Stimulated activated CD8-positive, alpha-beta memory T cell treated with anti-CD3 and anti-CD28 coated beads, Interleukin-12 subunit alpha, Interleukin-12 subunit beta, amount 100 ng/mL, for 24 hours (primary cell): ENCODE data around the gene GLRB.
"Not testable (repeated sequence)": the region's sequence is repeated elsewhere in the genome, so short reads cannot be mapped to it uniquely, and the experiment has no call there.

Experiments
- DNase-seq: peaks from one replicate; pipeline ENCODE4 v3.0.0-alpha.2; 2020; ENCODE audit errors: extremely low read depth

GLRB gene

DNA sequence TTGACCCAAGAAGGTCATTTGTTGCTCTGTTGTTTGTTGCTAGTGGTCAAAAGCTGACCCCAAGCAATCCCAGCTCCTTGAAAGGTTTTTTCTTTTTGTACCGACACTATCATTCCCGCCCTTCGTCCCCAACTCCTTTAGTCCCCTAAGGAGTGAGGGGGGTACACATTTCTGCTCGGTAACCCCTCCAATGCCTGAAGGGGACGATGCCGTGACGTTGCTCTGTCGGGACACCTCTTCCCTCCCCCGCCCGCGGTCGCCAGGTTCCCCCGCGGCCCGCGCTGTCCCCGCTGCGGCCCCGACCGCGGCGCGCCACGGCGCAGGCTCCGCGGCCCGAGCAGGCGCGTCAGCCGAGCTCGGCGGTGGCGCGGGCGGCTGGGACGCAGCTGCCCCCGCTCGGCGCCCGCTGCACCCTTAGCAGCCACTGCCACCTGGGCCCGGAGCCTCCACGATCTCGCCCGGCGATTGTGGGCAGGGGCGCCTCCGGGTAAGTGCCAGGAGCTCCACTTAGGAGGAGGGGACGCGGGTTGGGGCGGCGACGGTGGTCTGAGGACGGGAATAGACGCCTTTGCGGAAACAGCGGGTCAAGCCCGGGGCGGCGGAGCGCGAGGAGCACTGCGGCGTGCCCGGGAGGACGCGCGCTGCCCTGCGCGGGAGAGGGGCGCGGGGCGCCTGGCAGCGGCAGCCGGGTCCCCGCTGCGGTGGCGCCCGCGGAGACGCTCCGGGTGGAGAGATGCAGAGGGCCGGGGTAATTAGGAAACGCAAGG, at the start of gene GLRB:
Gene GLRB (plus strand): TSS at position 340 of the 767 bp plus-strand sequence. CDS start 1,875 bp downstream, outside the sequence.
- no peak for DNase-seq

DNA sequence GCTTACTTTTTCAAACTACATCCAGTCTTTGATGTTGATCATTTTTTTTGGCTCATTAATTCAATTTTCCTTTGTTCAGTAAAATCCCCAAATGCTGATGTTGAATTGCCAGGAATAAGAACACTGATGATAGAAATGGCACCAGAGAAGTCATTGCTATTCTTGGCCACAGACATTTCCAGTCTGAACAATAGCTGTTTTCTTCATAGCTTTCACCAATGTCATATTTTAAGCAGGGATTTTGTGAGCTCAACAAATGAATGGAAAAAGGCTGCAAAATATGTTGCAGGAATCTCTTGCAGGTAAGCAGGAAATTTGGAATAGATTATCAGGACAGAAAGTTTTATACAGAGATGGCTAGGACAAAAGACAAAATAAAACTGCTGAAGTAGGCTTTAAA, 40.5 kb upstream of the GLRB start:
- DNase-seq: no peak

DNA sequence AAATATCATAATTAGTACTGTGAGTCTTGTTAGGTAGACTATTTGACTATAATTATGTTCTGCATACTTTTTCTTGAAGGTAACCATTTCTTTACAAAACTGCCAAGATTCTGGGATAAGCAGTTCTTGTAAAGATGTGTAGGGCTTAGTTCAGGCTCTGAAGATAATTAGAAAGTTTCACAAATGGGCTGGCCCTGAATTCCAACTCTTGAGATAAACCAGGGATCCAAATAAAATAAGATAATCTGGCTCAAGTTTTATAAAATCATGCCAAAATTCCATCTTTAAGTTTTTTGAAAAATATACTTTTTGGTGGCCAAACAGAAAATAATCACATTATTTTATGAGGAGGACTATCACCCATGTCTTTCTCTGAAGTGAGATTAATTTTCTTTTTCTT, 35.5 kb upstream of the GLRB start:
- no peak for DNase-seq

DNA sequence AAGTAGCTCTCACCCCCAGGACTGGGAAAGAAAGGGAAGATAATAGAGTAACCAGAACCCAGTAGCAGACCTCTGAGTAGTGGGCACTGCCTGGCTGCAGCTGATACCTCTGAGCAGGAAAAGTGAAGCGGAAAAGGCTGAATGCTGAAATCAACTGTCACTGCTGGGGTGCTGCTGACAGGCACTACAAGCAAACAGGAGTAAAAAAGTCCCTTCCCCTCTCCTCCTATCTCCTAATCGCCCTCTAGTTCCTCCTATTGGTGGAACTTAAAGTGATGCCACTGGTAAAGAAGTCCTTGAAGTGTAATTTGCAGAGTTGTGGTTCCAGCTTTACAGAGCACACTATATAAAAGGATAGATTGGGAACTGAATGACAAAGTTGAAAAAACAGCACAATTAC, 32.8 kb upstream of the GLRB start:
- DNase-seq: no peak

- DNase-seq: no peak
These were observed 30.3 kb upstream of the GLRB start for GRCh38 chr4:157045507-157046127.

DNA sequence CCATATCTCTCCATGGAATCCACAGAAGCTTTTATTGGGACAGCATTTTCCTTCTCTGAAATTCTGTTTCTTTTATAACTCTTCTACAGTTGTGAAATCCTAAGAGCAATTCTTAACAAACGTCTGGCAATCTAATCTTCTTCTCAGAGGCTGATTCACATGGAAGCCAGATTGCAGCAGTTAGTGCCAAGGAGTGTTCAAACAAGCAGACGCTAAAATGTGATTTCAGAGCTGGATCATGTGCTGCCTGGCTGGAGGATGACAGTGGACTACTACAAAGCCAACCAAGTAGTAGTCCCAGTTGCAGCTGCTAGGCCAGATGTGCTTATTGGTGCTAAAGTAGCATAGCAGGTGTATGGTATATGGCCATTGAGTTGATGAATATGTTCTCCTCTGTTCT, 27.7 kb upstream of the GLRB start:
- no peak for DNase-seq

DNA sequence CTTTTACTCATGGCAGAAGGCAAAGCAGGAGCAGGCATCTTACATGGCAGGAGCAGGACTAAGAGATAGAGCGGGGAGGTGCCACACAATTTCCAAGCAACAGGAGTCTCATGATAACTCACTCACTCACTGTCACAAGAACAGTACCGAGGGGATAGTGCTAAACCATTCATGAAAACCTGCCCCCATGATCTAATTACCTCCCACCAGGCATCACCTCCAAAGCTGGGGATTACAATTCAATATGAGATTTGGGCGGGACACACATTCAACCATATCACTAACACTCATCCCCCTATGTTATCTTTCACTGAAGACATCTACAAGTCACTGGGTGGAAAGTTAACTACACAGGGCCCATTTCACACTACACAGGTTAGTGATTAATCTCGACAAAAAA, 25.4 kb upstream of the GLRB start:
- DNase-seq: no peak

DNA sequence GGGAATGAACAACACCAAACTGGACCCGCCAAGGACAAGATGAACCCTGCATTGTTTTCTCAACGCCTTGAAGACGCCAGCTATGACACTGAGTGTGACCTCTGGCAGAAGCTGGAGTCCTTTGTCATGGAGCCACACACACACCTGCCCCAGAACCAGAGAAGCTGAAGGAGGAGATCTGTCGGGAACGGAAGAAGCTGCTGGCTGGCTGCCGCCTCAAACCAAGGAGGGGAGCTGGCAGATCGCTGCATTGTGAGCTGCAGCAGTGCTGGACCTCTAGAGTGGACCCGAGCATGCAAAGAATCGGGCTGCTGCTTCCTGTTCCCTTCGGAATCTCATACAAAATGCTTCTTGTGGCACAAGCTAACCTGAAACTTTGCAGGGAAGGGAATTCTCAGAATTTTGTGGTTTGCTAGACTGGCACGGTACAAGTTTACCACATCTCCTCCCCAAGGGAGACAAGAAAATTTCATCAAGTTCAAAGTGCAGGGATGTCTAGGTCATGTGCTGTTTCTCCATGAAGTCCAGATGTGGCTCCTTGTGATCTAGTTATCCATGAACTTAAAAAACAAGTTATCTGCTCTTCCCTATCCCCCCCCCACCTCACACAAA, 23.4 kb upstream of the GLRB start:
- DNase-seq: no peak

- no peak for DNase-seq
These were observed 18.7 kb upstream of the GLRB start for GRCh38 chr4:157057218-157057617.

- not testable (repeated sequence) for DNase-seq
These were observed 17.1 kb upstream of the GLRB start for GRCh38 chr4:157058899-157059298.

GRCh38 chr4:157072002-157072401, 3.9 kb upstream of the GLRB start:
- DNase-seq: no peak

- DNase-seq: no peak
These were observed 549 bp upstream of the GLRB start for GRCh38 chr4:157075401-157075800.

DNA sequence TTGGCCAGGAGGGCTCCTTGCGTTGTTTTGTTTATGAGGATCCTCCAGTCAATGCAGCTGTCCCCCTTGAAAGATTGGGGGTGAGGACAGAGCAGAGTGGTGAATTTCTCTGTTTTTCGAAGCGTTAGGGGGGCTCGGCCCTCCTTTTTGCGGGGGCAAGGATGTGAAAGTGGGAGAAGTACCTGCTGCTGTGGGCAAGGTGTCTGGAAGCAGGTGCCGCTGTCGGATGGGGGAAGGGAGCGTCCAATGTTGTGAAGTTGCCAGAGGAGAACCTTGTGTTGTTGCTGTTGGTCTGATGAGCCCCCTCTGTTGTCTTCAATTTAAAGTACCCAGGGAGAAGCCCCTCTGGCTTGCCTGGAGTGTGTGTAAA, 613 bp downstream of the GLRB start:
- no peak for DNase-seq

GRCh38 chr4:157079441-157079840, 3.5 kb downstream of the GLRB start:
- no peak for DNase-seq

DNA sequence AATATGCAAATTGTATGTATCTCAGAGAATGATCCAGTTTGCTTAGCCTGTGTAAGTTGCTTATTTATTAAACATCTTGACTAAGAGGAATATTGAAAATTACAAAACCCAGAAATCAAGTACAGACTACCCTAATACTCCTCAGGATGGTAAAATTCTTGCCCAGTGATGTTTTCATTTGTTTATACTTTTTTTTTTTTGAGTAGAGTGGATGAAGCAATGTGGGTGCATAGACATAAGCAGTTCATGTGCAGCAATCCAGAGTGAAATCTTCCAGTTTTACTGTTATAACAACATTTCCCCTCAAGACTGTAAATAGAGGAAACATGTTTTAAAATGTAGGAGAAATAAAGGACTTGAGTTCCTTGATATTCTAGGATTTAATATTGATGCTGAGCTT, 4.7 kb downstream of the GLRB start:
- DNase-seq: no peak

DNA sequence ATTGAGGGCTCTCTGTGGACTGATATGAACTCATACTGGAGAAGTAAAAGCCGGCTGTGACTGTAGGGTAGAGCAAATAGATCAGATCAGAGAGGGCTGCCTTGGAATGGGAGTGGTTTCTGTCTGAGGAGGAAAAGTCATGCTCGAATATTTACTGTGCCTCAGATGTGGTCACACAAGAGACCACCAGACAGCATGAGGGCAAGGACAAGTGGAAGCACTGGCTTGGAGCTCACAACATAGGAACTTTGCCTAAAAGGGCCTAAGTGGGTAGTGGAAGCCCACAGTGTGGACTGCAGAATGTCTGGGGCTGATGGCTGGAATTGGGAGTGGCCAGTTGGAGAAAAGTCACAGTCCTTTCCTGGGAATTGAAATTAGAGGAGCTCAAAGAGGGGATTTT, 19.8 kb downstream of the GLRB start:
- no peak for DNase-seq

DNA sequence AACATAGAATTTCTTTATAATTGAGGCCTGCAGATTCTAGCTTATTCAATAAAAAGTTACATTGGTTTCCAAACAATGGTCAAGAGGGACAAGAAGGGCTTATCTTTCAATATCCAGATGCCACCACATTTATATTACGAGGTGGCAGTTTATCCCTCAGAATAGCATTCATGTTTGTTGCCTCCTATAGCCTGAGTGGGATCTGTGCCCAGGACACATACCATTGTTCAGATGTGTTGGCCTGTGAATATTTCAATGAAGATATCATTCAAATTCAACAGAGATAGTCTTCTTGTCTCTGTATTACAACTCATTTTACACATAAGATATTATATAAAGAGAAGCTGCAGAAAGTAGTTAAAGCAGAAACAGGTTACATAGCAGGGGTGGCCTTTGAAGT, 20.5 kb downstream of the GLRB start:
- no peak for DNase-seq

GRCh38 chr4:157099506-157099905, 23.6 kb downstream of the GLRB start:
- no peak for DNase-seq

DNA sequence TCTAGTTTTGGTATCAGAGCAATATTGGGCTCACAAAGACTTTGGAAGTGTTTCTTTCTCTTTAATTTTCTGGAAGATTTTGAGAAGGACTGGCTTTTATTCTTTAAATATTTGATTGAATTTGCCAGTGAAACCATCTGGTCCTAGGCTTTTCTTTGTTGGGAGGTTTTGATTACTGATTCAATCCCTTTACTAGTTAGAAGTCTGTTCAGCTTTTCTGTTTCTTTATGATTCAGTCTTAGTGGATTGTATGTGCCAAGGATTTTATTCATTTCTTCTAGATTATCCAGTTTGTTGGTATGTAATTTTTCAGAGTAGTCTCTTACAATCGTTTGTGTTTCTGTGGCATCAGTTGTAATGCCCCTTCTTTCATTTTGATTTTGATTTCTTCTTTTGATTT, 28.6 kb downstream of the GLRB start:
- no peak for DNase-seq

DNA sequence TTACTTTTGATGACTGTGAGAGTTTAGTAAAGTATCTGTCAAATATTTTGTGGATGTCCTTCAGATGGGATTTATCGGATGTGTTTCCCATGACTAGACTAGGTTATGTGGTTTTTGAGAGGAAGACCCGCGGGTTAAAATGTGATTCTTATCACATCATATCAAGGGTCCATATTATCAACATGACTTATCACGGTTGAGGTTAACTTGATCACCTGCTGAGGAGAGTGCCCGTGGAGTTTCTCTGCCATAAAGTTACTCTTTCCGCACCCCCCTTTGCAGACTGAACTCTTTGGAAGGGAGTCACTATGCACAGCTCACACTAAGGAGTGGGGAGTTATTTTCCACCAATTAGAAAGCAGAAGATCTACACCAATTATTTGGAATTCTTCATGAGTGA, 38.7 kb downstream of the GLRB start:
- DNase-seq: no peak

GRCh38 chr4:157115613-157116335, 39.8 kb downstream of the GLRB start:
- DNase-seq: no peak

DNA sequence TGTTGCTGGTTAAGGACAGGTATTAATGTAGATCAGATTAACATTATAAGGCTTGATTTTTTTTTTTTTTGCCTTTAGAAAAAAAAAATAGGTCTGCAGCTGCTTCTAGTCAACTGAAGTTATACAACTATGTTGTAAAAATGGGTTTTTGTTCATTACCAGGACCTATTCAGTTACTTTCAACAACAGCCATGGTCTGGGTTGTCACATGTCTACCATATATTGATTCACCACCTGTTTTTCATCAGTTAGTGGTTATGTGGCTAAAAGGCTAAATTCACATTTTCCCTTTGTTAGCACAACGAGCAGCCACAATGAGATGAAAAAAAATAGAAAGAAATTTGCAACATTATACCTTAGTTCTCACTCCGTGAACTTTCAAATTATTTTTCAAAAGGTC, 45.5 kb downstream of the GLRB start:
- DNase-seq: no peak

DNA sequence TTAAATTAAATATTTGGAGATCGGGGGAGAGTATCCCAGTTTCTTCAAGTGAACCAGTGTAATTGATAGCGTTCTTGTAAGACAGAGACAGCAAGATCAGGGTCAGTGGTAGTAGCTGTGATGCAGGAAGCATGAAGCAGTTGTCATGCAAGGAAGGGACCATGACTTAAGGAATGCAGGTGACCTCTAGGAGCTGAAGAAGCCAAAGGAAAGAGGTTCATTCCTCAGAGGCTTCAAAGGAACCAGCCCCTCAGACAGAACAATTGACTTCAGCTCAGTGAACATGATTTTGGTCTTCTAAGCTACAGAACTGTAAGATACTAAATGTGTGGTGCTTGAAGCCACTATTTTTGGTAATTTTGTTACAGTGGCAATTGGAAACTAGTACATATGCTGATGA, 51.6 kb downstream of the GLRB start:
- DNase-seq: no peak
